Measurements from ENCODE around the gene SORL1.

The SORL1 gene

DNA sequence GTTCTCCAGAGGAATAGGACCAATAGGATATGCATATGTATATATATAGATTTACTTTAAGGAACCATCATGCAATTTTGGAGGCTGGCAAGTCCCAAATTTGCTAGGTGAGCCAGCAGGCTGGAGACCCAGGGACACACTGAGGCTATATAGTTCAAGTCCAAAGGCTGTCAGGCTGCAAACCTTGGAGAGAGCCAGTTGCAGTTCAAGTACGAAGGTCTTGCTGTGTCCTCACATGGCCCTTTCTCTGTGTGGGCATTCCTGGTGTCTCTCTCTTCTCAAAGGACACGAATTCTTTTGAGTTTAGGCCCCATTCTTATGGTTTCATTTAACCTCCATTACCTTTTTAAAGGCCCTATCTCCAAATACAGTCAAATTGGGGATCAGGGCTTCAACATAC, 135.1 kb downstream of the SORL1 start:
- no peak for DNase-seq (ENCODE audit: low spot score)

DNA sequence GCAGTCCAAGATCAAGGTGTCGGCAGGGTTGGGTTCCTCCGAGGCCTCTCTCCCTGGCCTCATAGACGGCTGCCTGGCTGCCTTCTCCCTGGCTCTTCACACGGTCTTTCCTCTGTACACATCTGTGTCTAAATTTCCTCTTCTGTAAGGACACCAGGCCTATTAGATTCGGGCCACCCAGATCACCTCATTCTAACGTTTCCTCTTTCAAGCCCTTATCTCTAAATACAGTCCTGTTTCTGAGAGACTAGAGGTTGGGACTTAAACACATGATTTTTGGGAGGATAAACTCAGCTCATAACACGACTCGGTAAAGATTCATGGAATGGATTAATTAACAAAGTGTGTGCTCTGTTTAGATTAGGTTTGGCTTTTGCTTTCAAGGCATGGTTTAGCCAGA, 136.6 kb downstream of the SORL1 start:
- DNase-seq (ENCODE audit: low spot score), result no peak

DNA sequence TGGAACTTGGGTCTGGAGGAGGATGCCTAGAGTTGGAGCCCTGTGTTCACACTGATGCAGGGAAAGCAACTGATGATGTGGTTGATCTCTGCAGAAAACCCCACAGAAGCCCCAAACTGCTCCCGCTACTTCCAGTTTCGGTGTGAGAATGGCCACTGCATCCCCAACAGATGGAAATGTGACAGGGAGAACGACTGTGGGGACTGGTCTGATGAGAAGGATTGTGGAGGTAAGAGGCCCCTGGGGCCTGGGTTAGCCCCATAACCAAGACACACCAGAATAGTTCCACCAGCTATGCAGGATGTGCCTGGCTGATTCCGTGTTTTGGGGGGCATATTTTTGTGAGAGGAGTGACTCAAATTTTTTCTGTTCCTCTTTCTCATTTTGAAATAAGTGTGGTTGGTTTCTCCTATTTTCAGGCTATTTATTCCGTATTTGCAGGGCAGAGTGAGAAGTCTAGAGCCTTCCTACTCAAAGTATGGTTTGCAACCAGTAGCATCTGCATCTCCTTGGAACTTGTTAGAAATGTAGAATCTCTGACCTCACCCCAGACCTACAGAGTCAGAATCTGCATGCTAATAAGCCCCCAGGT, 137.9 kb downstream of the SORL1 start:
- DNase-seq (ENCODE audit: low spot score), result no peak

GRCh38 chr11:121590772-121591404, 138.8 kb downstream of the SORL1 start:
- DNase-seq (ENCODE audit: low spot score), result no peak

DNA sequence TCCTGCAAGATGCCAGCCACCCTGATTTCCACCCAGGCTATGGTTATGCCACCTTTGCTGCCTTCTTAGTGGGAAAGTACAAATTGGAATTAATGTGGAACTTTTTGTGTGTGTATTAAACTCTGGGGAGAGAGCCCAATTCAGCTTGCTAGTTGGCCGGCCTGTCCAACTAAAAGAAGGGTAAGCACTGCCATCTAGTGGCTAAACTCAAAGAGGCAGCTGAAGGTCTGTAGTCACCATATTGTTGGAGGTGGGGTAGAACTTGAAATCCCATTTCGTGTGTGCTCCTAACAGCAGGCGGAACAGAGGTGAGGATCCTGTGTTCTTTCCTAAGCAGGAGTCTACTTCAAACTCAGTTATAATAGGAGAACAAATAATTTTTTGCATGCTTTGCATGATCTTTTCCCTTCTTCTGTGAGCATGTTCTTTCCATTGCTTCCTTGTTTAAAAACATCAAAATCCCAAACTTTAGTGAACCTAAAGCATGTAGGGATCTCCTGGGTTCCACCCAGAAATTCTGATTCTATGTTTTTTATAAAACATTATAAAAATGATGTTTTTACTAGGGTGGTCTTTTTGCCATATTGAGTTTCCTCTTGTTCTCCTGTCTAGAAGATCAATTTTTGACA, 139.4 kb downstream of the SORL1 start:
- DNase-seq (ENCODE audit: low spot score), result peak; percentile 84

- no peak for DNase-seq (ENCODE audit: low spot score)
Observed at GRCh38 chr11:121592708-121593107, 140.6 kb downstream of the SORL1 start.

DNA sequence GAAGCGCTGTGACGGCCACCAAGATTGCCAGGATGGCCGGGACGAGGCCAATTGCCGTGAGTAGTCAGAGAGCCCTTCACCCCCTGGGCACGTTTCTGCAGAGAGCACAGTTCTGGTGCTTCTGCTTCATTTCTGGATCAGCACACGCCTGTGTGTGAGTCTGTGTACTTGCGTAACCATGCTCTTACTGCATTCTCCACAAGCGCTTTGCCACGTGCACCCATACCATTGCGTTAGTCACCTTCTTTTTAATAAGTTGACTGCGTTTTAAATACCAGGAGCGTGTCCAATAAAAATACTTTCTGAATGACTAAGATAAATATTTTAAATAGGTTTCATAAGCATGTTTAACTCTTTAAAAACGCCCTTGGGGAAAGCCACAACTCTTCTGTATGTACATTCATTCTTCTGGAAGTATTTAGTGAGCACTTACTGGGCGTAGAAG, 143.6 kb downstream of the SORL1 start:
- DNase-seq (ENCODE audit: low spot score), result peak; percentile 93

DNA sequence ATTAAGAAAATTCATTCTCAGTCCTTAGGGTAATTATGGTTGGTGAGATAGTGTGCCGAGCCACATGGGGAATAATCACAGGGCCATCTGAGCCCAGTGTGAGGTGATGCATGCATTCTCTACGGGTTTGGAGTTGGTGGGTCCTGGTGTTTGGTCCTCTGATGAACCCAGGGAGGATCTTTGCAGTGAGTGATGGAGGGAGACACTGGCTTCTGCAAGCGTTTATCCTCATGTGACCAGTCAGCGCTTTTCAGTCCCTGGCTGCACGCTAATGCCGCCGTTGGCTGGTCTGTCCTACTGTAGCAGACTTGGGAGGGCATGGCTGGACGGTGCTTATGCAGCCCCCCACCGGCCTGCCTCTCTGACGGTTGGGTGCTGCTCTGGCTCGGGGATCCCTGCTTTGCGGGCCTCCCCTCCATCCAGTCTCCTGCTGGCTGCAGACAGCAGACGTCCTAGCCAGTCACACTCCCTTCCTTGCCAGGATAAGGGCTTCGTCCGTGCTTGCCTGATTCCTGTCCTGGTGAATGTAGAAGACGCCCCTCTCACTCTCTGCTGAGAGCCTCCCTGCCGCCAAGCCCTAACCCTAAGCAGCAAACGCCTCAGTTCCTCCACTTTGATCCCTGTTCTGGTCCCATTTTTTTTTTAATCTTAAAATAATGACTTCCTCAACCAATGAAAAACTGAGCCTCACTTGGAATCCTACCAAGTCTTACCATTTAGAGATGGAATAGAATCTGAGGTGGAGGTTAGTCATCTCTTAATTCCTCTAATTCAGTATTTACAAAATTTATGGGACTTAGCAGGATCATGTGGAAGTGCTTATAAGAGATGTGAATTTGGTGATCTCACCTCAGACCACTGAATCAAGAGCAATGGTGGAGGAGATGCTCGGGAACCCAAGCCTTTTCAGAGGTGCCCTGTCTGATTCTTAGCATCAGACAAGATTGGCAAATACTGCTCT, 144.4 kb downstream of the SORL1 start:
- DNase-seq (ENCODE audit: low spot score), result peak; percentile 33

GRCh38 chr11:121603316-121603715, 151.2 kb downstream of the SORL1 start:
- no peak for DNase-seq (ENCODE audit: low spot score)

DNA sequence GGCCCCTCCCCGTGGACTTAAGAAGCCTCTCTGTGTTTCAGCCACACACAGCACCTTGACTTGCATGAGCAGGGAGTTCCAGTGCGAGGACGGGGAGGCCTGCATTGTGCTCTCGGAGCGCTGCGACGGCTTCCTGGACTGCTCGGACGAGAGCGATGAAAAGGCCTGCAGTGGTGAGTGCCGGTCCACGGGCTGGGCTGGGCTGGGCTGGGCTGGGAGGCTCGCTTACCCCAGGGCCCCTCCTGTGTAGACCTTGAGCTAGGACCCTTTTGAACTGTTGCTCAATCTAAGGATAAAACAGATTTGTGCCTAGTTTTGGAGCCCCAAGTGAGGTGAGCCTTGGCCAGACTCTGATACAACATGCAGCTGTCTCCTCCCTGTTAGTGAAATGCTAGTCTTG, 152.0 kb downstream of the SORL1 start:
- no peak for DNase-seq (ENCODE audit: low spot score)

- no peak for DNase-seq (ENCODE audit: low spot score)
Observed at GRCh38 chr11:121606354-121606753, 154.2 kb downstream of the SORL1 start.

- no peak for DNase-seq (ENCODE audit: low spot score)
Observed at GRCh38 chr11:121607341-121607740, 155.2 kb downstream of the SORL1 start.

DNA sequence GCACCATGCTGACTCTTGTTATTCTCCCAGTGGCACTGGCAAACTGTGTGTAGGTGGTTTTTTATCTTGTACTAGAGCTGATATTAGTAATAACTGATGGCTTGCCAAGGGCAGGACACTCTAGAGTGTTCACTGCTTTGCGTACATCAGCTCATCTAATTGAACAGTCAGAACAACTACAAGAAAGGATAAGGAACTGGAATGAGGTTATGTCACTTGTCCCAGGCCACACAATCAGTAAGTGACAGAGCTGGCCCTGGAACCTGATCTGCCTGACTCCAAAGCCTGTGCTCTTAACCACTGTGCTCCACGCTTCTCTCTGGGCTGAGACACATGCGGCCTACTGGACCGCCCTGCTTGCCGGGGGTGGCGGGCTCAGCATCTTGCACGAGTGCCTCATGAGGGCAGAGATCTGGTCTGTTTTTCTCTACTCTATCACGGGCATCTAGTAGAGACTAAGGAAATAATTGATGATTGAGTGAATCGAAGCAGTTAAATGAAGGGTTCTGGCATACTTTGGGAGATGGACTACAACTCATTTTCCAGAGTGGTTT, 156.5 kb downstream of the SORL1 start:
- no peak for DNase-seq (ENCODE audit: low spot score)

DNA sequence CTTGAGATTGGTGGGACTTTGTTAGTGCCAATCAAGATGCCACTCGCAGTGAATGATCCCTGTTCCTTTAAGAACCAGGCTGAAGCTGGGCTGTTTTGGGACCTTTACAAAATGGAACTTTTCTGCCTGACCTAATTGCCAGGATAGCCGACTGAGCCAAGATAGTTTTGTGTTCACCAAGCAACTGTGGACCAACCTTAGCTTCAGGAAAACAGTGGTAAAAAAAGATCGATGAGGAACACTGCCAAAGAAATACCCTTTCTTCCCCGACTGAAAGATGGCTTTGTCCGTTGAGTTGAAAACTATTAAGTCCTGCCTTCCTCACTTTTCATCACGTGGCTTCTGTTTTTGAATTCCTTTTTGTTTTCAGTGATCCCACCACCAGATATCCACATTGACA, 158.6 kb downstream of the SORL1 start:
- DNase-seq (ENCODE audit: low spot score), result no peak

DNA sequence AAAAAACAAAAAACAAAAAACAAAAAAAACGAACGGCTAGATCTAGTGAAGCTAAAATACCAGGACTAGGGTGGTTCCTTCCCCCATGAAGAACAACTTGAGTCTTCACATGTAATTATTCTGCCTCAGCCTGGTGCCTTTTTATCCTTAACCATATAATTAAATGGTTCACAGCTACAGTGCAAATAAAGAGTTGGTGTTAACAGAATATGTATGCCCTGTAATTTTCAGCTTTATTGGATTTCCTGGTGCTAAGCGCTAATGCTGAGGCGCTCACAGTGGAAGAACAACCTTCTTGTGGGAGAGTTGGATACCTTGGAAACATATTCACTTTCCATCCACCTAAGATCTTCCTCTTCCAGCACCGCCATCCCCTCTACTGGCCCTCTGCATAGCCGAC, 159.1 kb downstream of the SORL1 start:
- DNase-seq (ENCODE audit: low spot score), result no peak

DNA sequence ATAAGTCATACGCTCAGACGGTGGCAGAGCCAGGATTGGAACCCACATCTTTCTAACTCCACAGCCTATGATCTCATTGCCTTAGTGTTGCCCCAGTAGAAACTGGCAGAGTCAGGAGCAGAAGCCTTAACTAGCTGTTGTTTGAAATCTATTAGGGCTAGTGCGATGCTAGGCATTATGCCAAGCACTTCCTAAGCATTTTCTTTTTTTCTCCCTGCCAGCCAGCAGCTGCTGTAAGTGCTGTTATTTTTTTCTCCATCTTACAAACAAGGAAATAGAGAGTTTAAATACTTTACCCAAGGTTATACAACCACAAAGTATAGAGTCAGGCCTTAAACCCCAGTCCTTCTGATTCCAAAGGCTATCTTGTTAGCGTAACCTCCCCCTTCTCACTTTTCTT, 161.6 kb downstream of the SORL1 start:
- DNase-seq (ENCODE audit: low spot score), result no peak

DNA sequence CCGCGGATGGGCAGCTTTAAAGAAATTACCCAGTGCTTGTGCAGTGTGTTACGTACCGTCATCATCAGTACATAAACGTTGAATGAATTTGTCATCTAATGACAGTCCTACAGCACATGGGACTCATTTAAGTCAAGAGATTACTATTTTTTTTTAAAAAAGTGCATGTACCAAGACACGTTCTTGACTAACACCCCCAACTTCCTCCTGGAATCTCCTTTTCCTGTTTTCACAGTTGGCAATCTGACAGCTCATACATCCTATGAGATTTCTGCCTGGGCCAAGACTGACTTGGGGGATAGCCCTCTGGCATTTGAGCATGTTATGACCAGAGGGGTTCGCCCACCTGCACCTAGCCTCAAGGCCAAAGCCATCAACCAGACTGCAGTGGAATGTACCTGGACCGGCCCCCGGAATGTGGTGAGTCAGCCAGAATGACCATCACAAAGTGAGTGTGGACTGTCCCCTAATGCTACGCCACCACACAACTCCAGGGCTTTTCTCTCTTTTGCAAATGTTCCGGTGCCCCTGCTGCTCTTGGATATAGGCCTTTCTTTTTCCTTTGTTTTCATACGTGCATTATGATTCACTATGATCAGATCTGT, 162.6 kb downstream of the SORL1 start:
- DNase-seq (ENCODE audit: low spot score), result no peak

DNA sequence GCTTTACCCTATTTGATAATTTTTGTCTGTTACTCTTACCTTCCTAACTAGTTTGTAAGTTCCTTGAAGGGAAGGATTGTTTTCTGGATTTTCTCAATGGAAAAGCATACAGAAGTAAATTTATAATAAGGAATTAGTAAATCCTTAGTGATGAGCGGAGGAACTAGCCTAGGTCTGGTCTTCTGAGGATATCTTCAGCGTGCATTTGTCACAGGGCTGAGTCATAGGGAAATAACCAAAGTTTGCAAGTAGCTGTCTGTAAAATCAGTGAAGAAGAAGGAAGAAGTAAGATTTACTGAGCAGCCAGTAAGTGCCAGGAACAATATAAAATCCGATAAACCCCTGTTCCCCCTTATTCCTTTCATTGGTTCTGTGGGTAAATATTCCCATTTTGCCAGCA, 163.4 kb downstream of the SORL1 start:
- DNase-seq (ENCODE audit: low spot score), result peak; percentile 56

DNA sequence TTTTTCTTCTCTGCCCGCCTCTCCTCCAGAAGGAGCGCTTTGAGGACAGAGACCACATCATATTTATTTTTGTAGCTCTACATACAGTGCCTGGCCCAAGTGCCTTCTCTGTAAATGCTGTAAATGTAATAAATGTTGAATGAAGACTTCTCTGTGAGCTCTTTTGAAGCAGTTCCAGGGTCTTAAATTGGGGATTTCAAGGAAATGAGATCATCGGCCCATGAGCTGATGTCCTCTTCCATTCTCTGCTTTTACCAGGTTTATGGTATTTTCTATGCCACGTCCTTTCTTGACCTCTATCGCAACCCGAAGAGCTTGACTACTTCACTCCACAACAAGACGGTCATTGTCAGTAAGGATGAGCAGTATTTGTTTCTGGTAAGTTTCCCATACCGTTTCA, 166.4 kb downstream of the SORL1 start:
- no peak for DNase-seq (ENCODE audit: low spot score)

DNA sequence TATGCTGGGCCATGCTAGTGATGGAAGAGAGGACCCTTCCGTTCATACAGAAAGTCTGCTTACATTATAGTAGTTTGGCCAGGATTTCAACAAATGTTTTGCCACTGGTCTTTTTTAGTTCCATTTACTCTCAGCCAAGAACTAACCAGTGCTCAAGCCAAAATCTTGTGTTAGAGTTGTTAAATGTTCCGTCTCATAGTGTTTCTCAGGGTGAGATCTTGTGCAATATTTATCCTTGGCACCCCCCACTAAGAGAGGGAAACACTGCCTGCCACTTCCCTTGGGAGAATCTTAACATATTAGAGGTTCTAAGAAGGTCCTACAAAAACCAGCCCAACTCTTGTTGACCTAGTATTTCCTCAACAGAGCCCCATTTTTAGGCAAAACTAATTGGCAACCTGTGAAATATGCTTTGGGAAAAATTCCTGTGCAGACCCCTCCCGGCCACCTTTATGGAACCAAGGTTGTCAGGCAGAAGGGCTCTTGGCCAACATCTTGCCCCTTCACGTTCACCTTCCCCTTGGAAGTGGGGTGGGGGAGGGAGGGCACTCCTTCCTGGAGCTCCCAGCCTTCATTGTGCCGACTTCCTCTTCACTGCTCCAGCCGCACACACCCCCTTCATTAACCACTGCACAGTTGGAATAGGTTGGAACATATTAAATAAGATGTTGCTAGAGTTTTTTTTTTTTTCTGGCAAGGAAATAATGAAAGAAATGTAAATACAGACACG, 173.8 kb downstream of the SORL1 start:
- DNase-seq (ENCODE audit: low spot score), result no peak

GRCh38 chr11:121626507-121626875, 174.4 kb downstream of the SORL1 start:
- DNase-seq (ENCODE audit: low spot score), result no peak

All from AG08395 (cell line).